Measurements from ENCODE around the gene PRDM1.
A peak's percentile ranks its signal among the peaks of the same experiment; 100 is the strongest.

PRDM1 gene

GRCh38 chr6:106070636-106071035 lies 15.5 kb upstream of the PRDM1 start:
- no peak for DNase-seq (ENCODE audit: low spot score)

- no peak for DNase-seq (ENCODE audit: low spot score)
These were observed 13.5 kb upstream of the PRDM1 start for GRCh38 chr6:106072501-106073090.

- DNase-seq (ENCODE audit: low spot score): no peak
These were observed 12.0 kb upstream of the PRDM1 start for GRCh38 chr6:106074146-106074545.

- no peak for DNase-seq (ENCODE audit: low spot score)
These were observed 10.0 kb upstream of the PRDM1 start for GRCh38 chr6:106076139-106076538.

- DNase-seq (ENCODE audit: low spot score): no peak
These were observed 9.0 kb upstream of the PRDM1 start for GRCh38 chr6:106077170-106077569.

GRCh38 chr6:106077881-106078280 lies 8.3 kb upstream of the PRDM1 start:
- DNase-seq (ENCODE audit: low spot score): no peak

GRCh38 chr6:106079961-106080762 lies 6.0 kb upstream of the PRDM1 start:
- no peak for DNase-seq (ENCODE audit: low spot score)

GRCh38 chr6:106080763-106081095 lies 5.4 kb upstream of the PRDM1 start:
- DNase-seq (ENCODE audit: low spot score): no peak

GRCh38 chr6:106081715-106082114 lies 4.4 kb upstream of the PRDM1 start:
- DNase-seq (ENCODE audit: low spot score): no peak

- peak; percentile 61 for DNase-seq (ENCODE audit: low spot score)
These were observed 3.3 kb upstream of the PRDM1 start for GRCh38 chr6:106082735-106083398.

- no peak for DNase-seq (ENCODE audit: low spot score)
These were observed 2.5 kb upstream of the PRDM1 start for GRCh38 chr6:106083618-106084017.

- DNase-seq (ENCODE audit: low spot score): peak; percentile 77
These were observed 1.8 kb upstream of the PRDM1 start for GRCh38 chr6:106084106-106084988.

- peak; percentile 67 for DNase-seq (ENCODE audit: low spot score)
These were observed 996 bp upstream of the PRDM1 start for GRCh38 chr6:106084989-106085691.

- no peak for DNase-seq (ENCODE audit: low spot score)
These were observed 498 bp upstream of the PRDM1 start for GRCh38 chr6:106085692-106085983.

GRCh38 chr6:106086814-106087175 lies 659 bp downstream of the PRDM1 start:
- no peak for DNase-seq (ENCODE audit: low spot score)

GRCh38 chr6:106087548-106088325 lies 1.6 kb downstream of the PRDM1 start:
- peak; percentile 36 for DNase-seq (ENCODE audit: low spot score)

GRCh38 chr6:106090001-106090400 lies 3.9 kb downstream of the PRDM1 start:
- peak; percentile 21 for DNase-seq (ENCODE audit: low spot score)

GRCh38 chr6:106092279-106092678 lies 6.1 kb downstream of the PRDM1 start:
- no peak for DNase-seq (ENCODE audit: low spot score)

GRCh38 chr6:106094261-106094963 lies 8.3 kb downstream of the PRDM1 start:
- no peak for DNase-seq (ENCODE audit: low spot score)

GRCh38 chr6:106094964-106095335 lies 8.8 kb downstream of the PRDM1 start:
- DNase-seq (ENCODE audit: low spot score): no peak
